H1 (cell line): Measurements from ENCODE around the gene HMGCL. TPM values are rescaled to one million over a fixed set of nuclear protein-coding genes. Genes with fewer than 3 reads are reported as not detected.

Experiments
- BACH1 ChIP-seq: IDR thresholded peaks from 2 replicates; pipeline ENCODE4 v1.6.1; 2012; ENCODE audit warnings: low read length, improper control_type of control experiment
- CHD1 ChIP-seq: IDR thresholded peaks from 2 replicates; pipeline ENCODE4 v1.6.1; 2012; ENCODE audit warnings: low read depth, low read length, improper control_type of control experiment
- CHD2 ChIP-seq: IDR thresholded peaks from 2 replicates; pipeline ENCODE4 v1.6.1; 2012; ENCODE audit warnings: low read length, improper control_type of control experiment
- CREB1 ChIP-seq: IDR thresholded peaks from 2 replicates; pipeline ENCODE4 v1.6.1; 2012; ENCODE audit warnings: inconsistent platforms
- EP300 ChIP-seq, 2 experiments: IDR thresholded peaks; 1 replicate in 1 of 2; 2 replicates in 1 of 2; pipeline ENCODE4 v1.6.1; 2011 to 2012; ENCODE audit warnings: low read depth in 2 of 2, low read length in 2 of 2, mild to moderate bottlenecking in 2 of 2, borderline replicate concordance in 1 of 2, inconsistent platforms in 1 of 2, moderate library complexity in 1 of 2
- FOSL1 ChIP-seq: IDR thresholded peaks from 2 replicates; pipeline ENCODE4 v1.6.1; 2011; ENCODE audit warnings: mild to moderate bottlenecking, low read depth, low read length, moderate library complexity; ENCODE audit not compliant: insufficient read depth
- HDAC2 ChIP-seq, 2 experiments: fragments of 300-600 bp in 1 of 2; sonication (generic) in 1 of 2; IDR thresholded peaks; 2 replicates each; pipeline ENCODE4 v1.6.1; 2011 to 2012; ENCODE audit warnings: low read depth in 2 of 2, low read length in 2 of 2, mild to moderate bottlenecking in 2 of 2, moderate library complexity in 2 of 2, borderline replicate concordance in 1 of 2, inconsistent platforms in 1 of 2
- JUN ChIP-seq: IDR thresholded peaks from 2 replicates; pipeline ENCODE4 v1.6.1; 2011; ENCODE audit warnings: low read depth, mild to moderate bottlenecking, improper control_type of control experiment, low read length
- KDM1A ChIP-seq: fragments of 200-600, 300-600 bp; sonication (generic); IDR thresholded peaks from 2 replicates; pipeline ENCODE4 v1.7.1; 2016; ENCODE audit warnings: mild to moderate bottlenecking, low read length, borderline replicate concordance
- KDM5A ChIP-seq: fragments of 200-600 bp; IDR thresholded peaks from 2 replicates; pipeline ENCODE4 v1.7.1; 2012; ENCODE audit warnings: mild to moderate bottlenecking, low read length, inconsistent platforms, mixed read lengths
- RAD21 ChIP-seq, 2 experiments: IDR thresholded peaks in 1 of 2; conservative IDR thresholded peaks in 1 of 2; 2 replicates each; pipeline ENCODE4 v1.6.1; 2011; ENCODE audit warnings: low read depth in 2 of 2, low read length in 2 of 2, improper control_type of control experiment in 1 of 2, inconsistent platforms in 1 of 2, mild to moderate bottlenecking in 1 of 2, moderate library complexity in 1 of 2
- RFX5 ChIP-seq: IDR thresholded peaks from 2 replicates; pipeline ENCODE4 v1.6.1; 2011; ENCODE audit warnings: low read depth, low read length, improper control_type of control experiment, borderline replicate concordance
- RNF2 ChIP-seq: fragments of 200-900, 300-1000 bp; sonication (generic); IDR thresholded peaks from 2 replicates; pipeline ENCODE4 v1.7.1; 2016; ENCODE audit warnings: borderline replicate concordance, low read depth, mild to moderate bottlenecking, antibody characterized with exemption, low read length; ENCODE audit not compliant: poor library complexity, severe bottlenecking; ENCODE audit errors: missing control alignments
- SIRT6 ChIP-seq: IDR thresholded peaks from one replicate; pipeline ENCODE4 v1.7.1; 2012; ENCODE audit warnings: low read length, inconsistent platforms
- SP1 ChIP-seq: IDR thresholded peaks from 2 replicates; pipeline ENCODE4 v1.6.1; 2011; ENCODE audit warnings: low read depth, low read length
- TBP ChIP-seq: IDR thresholded peaks from 2 replicates; pipeline ENCODE4 v1.6.1; 2011; ENCODE audit warnings: low read depth, low read length, improper control_type of control experiment
- TCF12 ChIP-seq: IDR thresholded peaks from 2 replicates; pipeline ENCODE4 v1.6.1; 2011; ENCODE audit warnings: low read depth, mild to moderate bottlenecking, low read length
- TEAD4 ChIP-seq: IDR thresholded peaks from 2 replicates; pipeline ENCODE4 v1.6.1; 2012; ENCODE audit warnings: low read depth, low read length, inconsistent platforms, mixed read lengths
- polyA plus RNA-seq, 7 experiments: library from polyadenylated mRNA; depleted of rRNA in 3 of 7; stranded (reverse) in 5 of 7; unstranded in 2 of 7; fragments of >200 nt in 5 of 7; fragments of 200-250 nt in 2 of 7; gene quantifications; 1 replicate in 5 of 7; 2 replicates in 1 of 7; 4 replicates in 1 of 7; pipeline versions ENCODE4 v1.2.1 to v1.2.3, GENCODE V29; 2011 to 2013; ENCODE audit warnings: missing spikeins in 2 of 7, mixed read lengths in 2 of 7
- total RNA-seq: library from RNA; stranded (reverse); fragmentation: NEBNext Ultra II Directional; extraction: Animal tissue kit (Norgen Biotek cat#: 25700); gene quantifications from 2 replicates; pipeline ENCODE4 v1.2.1, GENCODE V29; 2021

HMGCL gene
- total and polyA plus RNA-seq, 2 of the 8 experiments (the other 6 are each of a cell fraction or from before 2014, with no cell fraction given) = 13.7 to 19.5 TPM

- TF ChIP-seq HDAC2 (IDR thresholded peaks at IDR 0.05; ENCODE audit: borderline replicate concordance in 1 of 2, low read depth in 2 of 2, low read length in 2 of 2) = no peak; a peak in 1 of 4 replicates
- TF ChIP-seq JUN = no peak
- no peak for TF ChIP-seq SIRT6
- no peak for TF ChIP-seq RNF2
- no peak for TF ChIP-seq FOSL1
- TF ChIP-seq CHD1 = no peak
- TF ChIP-seq CHD2 = no peak
- TF ChIP-seq BACH1 = no peak
- no peak for TF ChIP-seq TCF12
- TF ChIP-seq RAD21 (IDR thresholded peaks at IDR 0.05 in 1 of 2, conservative IDR thresholded peaks at IDR 0.05 in 1 of 2; ENCODE audit: low read depth in 2 of 2, low read length in 2 of 2) = no peak
- no peak for TF ChIP-seq TEAD4
- TF ChIP-seq TBP = 0 out of 2 replicates have a peak, but pooled peaks have one; percentile 22
- TF ChIP-seq KDM5A = no peak
- TF ChIP-seq RFX5 = no peak
- no peak for TF ChIP-seq KDM1A
- no peak for TF ChIP-seq EP300 (IDR thresholded peaks at IDR 0.05; ENCODE audit: borderline replicate concordance in 1 of 2, low read depth in 2 of 2, low read length in 2 of 2)
- no peak for TF ChIP-seq SP1
- TF ChIP-seq CREB1 = peak; percentile 30; the same call in 1 of the 2 replicates
These were observed 34.3 kb downstream of the HMGCL start, which contains the start of gene LYPLA2 (continued) for GRCh38 chr1:23790696-23791515.
